ENCODE data around the gene DHRSX.

GRCh38 chrX:2507196-2507595 is 6.4 kb upstream of the DHRSX start:
- TF ChIP-seq, protein P1, sequence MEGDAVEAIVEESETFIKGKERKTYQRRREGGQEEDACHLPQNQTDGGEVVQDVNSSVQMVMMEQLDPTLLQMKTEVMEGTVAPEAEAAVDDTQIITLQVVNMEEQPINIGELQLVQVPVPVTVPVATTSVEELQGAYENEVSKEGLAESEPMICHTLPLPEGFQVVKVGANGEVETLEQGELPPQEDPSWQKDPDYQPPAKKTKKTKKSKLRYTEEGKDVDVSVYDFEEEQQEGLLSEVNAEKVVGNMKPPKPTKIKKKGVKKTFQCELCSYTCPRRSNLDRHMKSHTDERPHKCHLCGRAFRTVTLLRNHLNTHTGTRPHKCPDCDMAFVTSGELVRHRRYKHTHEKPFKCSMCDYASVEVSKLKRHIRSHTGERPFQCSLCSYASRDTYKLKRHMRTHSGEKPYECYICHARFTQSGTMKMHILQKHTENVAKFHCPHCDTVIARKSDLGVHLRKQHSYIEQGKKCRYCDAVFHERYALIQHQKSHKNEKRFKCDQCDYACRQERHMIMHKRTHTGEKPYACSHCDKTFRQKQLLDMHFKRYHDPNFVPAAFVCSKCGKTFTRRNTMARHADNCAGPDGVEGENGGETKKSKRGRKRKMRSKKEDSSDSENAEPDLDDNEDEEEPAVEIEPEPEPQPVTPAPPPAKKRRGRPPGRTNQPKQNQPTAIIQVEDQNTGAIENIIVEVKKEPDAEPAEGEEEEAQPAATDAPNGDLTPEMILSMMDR (IDR thresholded peaks at IDR 0.05), result no peak
- no peak for TF ChIP-seq POLR2A (IDR thresholded peaks at IDR 0.05)
